DOHH2 (cell line): ENCODE data around the gene FGGY.

ENCODE experiments used
- H3F3A ChIP-seq: fragments of 200-600 bp; sonication (generic), shearing (Covaris generic); 2 replicates; pipeline ENCODE4 v1.6.0; 2016; ENCODE audit warnings: antibody characterized with exemption, mild to moderate bottlenecking; ENCODE audit not compliant: control insufficient read depth, insufficient read depth
- H3K27ac ChIP-seq: fragments of 200-600 bp; sonication (generic); 2 replicates; pipeline ENCODE4 v1.5.1; 2014; ENCODE audit warnings: low read depth, mild to moderate bottlenecking, low read length, moderate library complexity
- H3K27me3 ChIP-seq: fragments of 200-600 bp; sonication (generic); 2 replicates; pipeline ENCODE4 v1.6.1; 2014; ENCODE audit warnings: mild to moderate bottlenecking, low read length, mixed read lengths; ENCODE audit not compliant: control insufficient read depth
- H3K36me3 ChIP-seq: fragments of 200-600 bp; sonication (generic); 2 replicates; pipeline ENCODE4 v1.6.1; 2014; ENCODE audit warnings: mild to moderate bottlenecking, low read length, moderate library complexity, mixed read lengths; ENCODE audit not compliant: control insufficient read depth
- H3K4me1 ChIP-seq: fragments of 200-600 bp; sonication (generic); 2 replicates; pipeline ENCODE4 v1.6.1; 2014; ENCODE audit warnings: mild to moderate bottlenecking, low read length, mixed read lengths; ENCODE audit not compliant: control insufficient read depth
- H3K4me2 ChIP-seq: fragments of 200-600 bp; sonication (generic); 2 replicates; pipeline ENCODE4 v1.6.0; 2014; ENCODE audit warnings: mild to moderate bottlenecking, low read length, moderate library complexity
- H3K4me3 ChIP-seq: fragments of 200-600 bp; sonication (generic); 2 replicates; pipeline ENCODE4 v1.5.1; 2014; ENCODE audit warnings: mild to moderate bottlenecking, low read length, mixed read lengths
- H3K79me2 ChIP-seq: fragments of 200-600 bp; sonication (generic); 2 replicates; pipeline ENCODE4 v1.6.1; 2014; ENCODE audit warnings: mild to moderate bottlenecking, low read length, mixed read lengths; ENCODE audit not compliant: control insufficient read depth
- H3K9me2 ChIP-seq: fragments of 200-600 bp; sonication (generic); replicated peaks from 2 replicates; pipeline ENCODE4 v1.6.1; 2014; ENCODE audit warnings: mild to moderate bottlenecking, low read length, mixed read lengths; ENCODE audit not compliant: control insufficient read depth
- H3K9me3 ChIP-seq: fragments of 200-600 bp; sonication (generic); 2 replicates; pipeline ENCODE4 v1.6.1; 2014; ENCODE audit warnings: antibody characterized with exemption, low read length, mixed read lengths; ENCODE audit not compliant: control insufficient read depth, insufficient read depth
- H4K20me1 ChIP-seq: fragments of 200-600 bp; sonication (generic); 2 replicates; pipeline ENCODE4 v1.6.0; 2014; ENCODE audit warnings: low read depth, mild to moderate bottlenecking, antibody characterized with exemption, low read length, moderate library complexity; ENCODE audit not compliant: control insufficient read depth, insufficient read depth
- EZH2phosphoT487 ChIP-seq: fragments of 200-600 bp; sonication (generic); IDR thresholded peaks from 2 replicates; pipeline ENCODE4 v1.6.1; 2017; ENCODE audit warnings: borderline replicate concordance, mild to moderate bottlenecking, antibody characterized with exemption, low read length, moderate library complexity, mixed read lengths
- TF ChIP-seq, protein P1 (sequence below): fragments of 200-600 bp; sonication (generic); IDR thresholded peaks from one replicate; pipeline ENCODE4 v1.5.1; 2014; ENCODE audit warnings: antibody characterized with exemption, mild to moderate bottlenecking, low read depth, low read length; ENCODE audit not compliant: poor library complexity, severe bottlenecking

Gene FGGY

DNA sequence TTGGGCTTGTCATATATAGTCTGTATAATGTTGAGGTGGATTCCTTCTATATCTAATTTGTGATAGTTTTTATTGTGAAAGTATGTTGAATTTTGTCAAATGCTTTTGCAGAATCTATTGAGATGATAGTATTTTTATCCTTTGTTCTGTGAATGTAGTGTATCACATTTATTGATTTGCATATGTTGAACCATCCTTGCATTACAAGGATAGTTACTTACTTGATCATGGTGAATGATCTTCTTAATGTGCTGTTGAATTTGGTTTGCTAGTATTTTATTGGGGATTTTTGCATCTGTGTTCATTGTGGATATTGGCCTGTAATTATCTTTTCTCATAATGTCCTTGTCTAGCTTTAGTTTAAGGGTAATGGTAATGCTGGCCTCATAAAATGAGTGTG lies 8.3 kb downstream of the FGGY start:
- no peak overlapping the region for H3K4me3 ChIP-seq
- no peak overlapping the region for H3K27ac ChIP-seq
- H3F3A ChIP-seq, result no peaks in the 10 kb centered on the region
- peaks cover 10% of the 10 kb centered on the region; the same call in 1 of the 2 replicates for H3K9me3 ChIP-seq
- peaks cover 3% of the 10 kb centered on the region; the same call in 1 of the 2 replicates for H3K36me3 ChIP-seq
- no peaks in the 10 kb centered on the region for H3K9me2 ChIP-seq
- no peaks in the 10 kb centered on the region for H3K4me1 ChIP-seq
- H3K4me2 ChIP-seq, result no peak overlapping the region
- H3K27me3 ChIP-seq, result no peaks in the 10 kb centered on the region
- no peaks in the 10 kb centered on the region for H3K79me2 ChIP-seq
- TF ChIP-seq, protein P1, sequence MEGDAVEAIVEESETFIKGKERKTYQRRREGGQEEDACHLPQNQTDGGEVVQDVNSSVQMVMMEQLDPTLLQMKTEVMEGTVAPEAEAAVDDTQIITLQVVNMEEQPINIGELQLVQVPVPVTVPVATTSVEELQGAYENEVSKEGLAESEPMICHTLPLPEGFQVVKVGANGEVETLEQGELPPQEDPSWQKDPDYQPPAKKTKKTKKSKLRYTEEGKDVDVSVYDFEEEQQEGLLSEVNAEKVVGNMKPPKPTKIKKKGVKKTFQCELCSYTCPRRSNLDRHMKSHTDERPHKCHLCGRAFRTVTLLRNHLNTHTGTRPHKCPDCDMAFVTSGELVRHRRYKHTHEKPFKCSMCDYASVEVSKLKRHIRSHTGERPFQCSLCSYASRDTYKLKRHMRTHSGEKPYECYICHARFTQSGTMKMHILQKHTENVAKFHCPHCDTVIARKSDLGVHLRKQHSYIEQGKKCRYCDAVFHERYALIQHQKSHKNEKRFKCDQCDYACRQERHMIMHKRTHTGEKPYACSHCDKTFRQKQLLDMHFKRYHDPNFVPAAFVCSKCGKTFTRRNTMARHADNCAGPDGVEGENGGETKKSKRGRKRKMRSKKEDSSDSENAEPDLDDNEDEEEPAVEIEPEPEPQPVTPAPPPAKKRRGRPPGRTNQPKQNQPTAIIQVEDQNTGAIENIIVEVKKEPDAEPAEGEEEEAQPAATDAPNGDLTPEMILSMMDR, result no peak
- TF ChIP-seq EZH2phosphoT487, result no peak
- H4K20me1 ChIP-seq, result no peaks in the 10 kb centered on the region

DNA sequence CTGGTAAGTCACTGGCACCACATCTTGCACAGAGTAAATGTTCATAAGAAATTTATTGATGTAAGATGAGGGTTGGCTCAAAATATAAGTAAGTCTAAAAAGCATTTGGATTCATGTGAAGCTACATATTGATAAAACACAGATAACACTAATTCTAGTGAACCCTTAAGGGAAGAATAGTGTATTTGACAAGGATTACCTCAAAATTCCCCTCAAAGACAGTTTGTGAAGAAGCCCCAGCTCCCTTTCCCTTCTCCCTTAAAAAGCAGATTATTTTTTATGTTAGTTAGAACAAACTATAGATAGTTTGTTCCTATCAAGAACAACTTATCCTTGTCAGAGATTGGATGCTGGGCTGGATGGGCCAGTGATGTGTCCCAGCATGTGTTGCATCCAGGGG lies 10.7 kb downstream of the FGGY start:
- Histone ChIP-seq H4K20me1 (no peaks in the 10 kb centered on the region), H3K4me3 (no peak overlapping the region), H3K79me2 (no peaks in the 10 kb centered on the region), H3K9me2 (no peaks in the 10 kb centered on the region), H3K9me3 (peaks cover 10% of the 10 kb centered on the region; the same call in 1 of the 2 replicates), H3K36me3 (no peaks in the 10 kb centered on the region), H3F3A (no peaks in the 10 kb centered on the region), H3K4me1 (no peaks in the 10 kb centered on the region), H3K27ac (no peak overlapping the region), H3K27me3 (no peaks in the 10 kb centered on the region), H3K4me2 (no peak overlapping the region)
- no peak for TF ChIP-seq EZH2phosphoT487
- TF ChIP-seq, protein P1, result no peak

DNA sequence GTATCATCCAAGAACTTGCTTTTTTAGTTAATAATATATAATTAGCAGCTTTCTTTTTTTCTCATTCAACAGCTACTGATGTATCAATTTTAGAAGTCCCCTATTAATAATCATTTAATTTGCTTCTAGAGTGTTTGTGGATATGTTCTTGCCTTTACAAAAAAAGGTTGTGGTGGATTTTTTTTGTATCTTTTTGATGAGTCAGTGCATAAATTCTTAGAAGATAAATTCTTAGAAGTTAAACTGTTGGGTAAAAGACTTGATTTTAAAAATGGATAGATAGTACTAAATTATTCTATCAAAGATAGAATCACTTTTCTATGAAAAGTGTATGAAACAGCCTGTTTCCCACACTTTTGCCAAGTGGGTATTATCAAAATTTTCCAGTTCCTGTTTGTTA lies 11.9 kb downstream of the FGGY start:
- no peak overlapping the region for H3K27ac ChIP-seq
- H3K9me3 ChIP-seq, result peaks cover 10% of the 10 kb centered on the region; the same call in 1 of the 2 replicates
- no peaks in the 10 kb centered on the region for H4K20me1 ChIP-seq
- no peaks in the 10 kb centered on the region for H3K27me3 ChIP-seq
- H3K4me3 ChIP-seq, result no peak overlapping the region
- no peaks in the 10 kb centered on the region for H3K36me3 ChIP-seq
- no peaks in the 10 kb centered on the region for H3K79me2 ChIP-seq
- TF ChIP-seq, protein P1, result no peak
- no peak for TF ChIP-seq EZH2phosphoT487
- no peak overlapping the region for H3K4me2 ChIP-seq
- H3F3A ChIP-seq, result no peaks in the 10 kb centered on the region
- no peaks in the 10 kb centered on the region for H3K4me1 ChIP-seq
- no peaks in the 10 kb centered on the region for H3K9me2 ChIP-seq
